NCI-H1105 treated with DMSO at 0.1 percent for 48 hours (cell line): ENCODE data around the gene EFHD2.
A peak's percentile ranks its signal among the peaks of the same experiment; 100 is the strongest.
"Not testable (repeated sequence)": the region's sequence is repeated elsewhere in the genome, so short reads cannot be mapped to it uniquely, and the experiment has no call there.

Experiments
- DNase-seq: peaks from one replicate; lab custom pipeline; 2025; lab: John Stamatoyannopoulos, UW

EFHD2 gene, protein sequence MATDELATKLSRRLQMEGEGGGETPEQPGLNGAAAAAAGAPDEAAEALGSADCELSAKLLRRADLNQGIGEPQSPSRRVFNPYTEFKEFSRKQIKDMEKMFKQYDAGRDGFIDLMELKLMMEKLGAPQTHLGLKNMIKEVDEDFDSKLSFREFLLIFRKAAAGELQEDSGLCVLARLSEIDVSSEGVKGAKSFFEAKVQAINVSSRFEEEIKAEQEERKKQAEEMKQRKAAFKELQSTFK

GRCh38 chr1:15409388-15410222 is at the start of gene EFHD2:
Gene EFHD2 (plus strand): TSS chr1:15409888. CDS start chr1:15409972, 84 bp downstream.
- DNase-seq = peak; percentile 77

GRCh38 chr1:15360700-15361099 is 49.0 kb upstream of the EFHD2 start:
- no peak for DNase-seq

GRCh38 chr1:15362096-15362736 is 47.5 kb upstream of the EFHD2 start:
- no peak for DNase-seq

GRCh38 chr1:15362737-15363128 is 47.0 kb upstream of the EFHD2 start:
- no peak for DNase-seq

DNA sequence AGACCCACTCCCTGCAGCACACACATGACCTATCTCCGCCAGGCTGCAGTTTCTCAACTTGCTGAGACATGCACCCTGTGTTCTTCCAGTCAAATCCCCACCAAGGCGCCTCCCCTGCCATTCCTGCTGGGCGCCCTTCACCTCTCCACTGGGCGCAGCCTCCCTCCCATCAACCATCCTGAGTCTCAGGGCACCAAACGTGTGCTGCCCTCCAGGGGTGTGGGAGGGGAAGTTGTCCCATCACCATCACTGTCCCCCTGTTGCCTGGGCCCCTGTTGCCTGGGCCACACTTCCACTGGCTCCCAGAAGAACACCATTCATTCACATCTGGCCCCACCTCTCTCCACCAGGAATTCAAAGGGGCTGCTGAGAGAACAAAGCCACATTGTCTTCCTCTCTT is 44.9 kb upstream of the EFHD2 start:
- DNase-seq = no peak

DNA sequence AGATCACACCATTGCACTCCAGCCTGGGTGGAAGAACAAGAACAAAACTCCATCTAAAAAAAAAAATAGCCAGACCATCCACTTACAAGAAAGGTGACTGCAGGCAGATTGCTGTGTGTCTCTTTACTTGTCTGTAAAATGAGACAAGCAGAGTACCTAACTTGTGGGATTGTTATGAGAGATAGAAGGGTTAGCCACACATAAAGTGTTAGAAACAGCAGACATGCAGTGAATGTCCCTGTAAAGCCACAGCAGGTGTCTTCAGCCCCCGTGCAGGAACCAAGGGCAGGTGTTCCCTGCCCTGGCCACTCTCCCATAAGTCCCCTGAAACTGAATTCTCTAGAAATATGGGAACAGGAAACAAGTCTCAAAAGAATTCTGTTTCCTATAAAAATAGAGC is 40.8 kb upstream of the EFHD2 start:
- no peak for DNase-seq

- DNase-seq = no peak
Observed at GRCh38 chr1:15370268-15370667, 39.4 kb upstream of the EFHD2 start.

- no peak for DNase-seq
Observed at GRCh38 chr1:15370781-15371520, 38.7 kb upstream of the EFHD2 start.

DNA sequence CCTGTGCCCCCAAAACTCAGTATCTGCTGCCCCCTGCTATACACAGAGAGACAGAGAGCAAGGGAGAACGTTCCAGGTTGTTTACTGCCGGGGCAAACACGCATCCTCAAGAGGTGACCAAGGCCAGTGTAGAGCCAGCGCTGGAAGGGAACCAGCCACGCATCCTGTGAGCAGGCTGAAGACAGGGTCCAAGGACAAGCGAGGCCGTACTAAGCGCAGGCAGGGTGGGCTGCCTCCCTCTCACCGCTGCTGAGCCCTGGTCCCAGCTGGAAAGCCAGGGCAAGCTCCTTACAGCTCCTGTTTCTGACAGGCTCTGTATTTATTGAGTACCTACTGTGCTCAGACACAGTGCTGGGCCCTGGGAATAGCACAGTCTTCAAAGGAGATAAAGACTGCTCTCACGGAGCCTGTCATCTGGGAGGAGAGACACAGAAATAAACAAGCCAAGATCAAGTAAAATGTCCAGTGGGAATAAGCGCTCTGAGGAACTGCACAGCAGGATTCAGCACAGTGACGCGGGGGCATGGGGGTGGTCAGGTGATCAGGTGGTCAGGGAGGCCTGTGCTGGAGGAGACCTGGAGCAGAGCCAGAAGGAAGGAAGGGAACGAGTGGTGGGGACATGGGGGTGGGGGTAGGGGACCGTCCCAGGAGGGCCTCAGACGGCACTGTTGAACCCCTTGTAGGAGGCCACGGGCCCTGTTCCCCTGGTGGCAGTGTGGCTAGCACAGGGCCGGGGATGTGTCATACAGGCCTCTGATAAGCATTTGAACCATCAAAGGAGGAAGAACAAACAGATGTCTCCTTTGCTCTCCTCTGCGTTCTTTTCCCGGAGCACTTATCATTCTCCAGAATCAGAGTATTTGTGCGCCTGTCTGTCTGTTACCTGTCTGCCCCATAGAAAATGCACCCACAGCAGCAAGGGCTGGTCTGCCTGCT is 37.8 kb upstream of the EFHD2 start:
- DNase-seq = no peak

DNA sequence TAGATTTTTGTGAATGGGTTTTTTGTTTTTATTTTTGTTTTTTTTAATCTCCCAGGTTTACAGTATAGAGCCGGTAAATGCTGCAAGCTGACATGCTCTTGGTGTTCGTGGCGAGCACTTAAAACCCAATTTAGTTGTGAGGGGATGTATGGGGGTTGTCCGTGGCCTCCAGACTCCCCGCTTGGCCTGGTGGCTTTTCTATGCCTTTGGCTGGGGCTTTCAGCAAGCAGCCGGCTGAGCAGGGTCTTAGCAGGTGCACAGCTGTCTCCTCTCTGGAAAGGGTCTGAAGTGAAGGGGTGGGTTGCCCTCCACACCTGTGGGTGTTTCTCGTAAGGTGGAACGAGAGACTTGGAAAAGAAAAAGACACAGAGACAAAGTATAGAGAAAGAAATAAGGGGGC is 31.0 kb upstream of the EFHD2 start:
- DNase-seq = no peak

GRCh38 chr1:15379151-15379550 is 30.5 kb upstream of the EFHD2 start:
- DNase-seq = not testable (repeated sequence)

DNA sequence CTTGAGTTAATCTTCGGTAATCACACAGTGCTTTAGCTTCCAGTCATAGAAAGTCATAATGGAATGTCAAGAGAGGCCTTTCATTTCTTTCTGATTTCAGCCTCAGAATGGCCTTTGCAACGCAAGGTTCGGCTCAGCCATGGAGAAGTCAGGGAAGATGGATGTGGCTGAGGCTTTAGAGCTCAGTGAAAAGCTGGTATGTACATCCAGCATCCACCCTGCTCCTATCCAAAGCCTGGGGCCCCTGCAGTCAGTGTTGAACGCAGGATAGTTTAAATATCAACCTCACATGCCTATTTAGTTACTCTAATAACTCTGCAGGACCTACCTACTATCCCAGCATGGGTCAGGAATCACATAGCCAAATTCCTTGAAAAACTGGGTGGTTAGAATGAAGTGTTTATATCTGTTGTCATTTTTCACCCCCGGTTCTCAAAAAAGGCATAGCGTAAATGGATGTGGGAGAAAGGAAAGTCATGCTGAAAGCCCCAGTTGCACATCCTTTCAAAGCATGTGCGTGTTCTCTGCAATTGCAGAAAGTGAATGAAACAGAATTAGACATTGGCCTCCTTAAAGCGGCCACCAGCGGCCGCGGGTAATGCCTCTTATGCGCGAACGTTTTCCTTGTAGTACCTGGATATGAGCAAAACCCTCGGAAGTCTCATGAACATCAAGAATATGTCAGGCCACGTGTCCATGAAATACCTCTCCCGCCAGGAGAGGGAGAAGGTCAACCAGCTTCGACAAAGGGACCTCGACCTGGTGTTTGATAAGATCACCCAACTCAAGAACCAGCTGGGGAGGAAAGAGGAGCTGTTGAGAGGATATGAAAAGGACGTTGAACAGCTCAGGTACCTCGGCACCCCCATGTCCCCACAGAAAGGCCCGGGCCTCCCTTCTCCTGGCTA is 28.8 kb upstream of the EFHD2 start:
- DNase-seq = no peak

DNA sequence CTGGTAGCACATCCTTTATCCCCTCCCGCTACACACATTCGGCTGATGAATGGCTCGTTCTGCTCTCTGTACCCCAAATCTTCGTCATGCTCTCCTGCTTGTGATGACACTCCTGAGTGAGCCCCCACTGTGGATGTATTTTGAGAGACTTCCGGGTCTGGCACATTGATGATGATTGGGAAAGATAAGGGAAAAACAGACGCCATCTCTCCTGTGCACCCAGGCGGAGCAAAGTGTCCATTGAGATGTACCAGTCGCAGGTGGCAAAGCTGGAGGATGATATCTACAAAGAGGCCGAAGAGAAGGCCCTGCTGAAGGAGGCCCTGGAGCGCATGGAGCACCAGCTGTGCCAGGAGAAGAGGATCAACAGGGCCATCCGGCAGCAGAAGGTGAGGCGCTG is 27.9 kb upstream of the EFHD2 start:
- DNase-seq = no peak

- no peak for DNase-seq
Observed at GRCh38 chr1:15382601-15383518, 26.8 kb upstream of the EFHD2 start.

DNA sequence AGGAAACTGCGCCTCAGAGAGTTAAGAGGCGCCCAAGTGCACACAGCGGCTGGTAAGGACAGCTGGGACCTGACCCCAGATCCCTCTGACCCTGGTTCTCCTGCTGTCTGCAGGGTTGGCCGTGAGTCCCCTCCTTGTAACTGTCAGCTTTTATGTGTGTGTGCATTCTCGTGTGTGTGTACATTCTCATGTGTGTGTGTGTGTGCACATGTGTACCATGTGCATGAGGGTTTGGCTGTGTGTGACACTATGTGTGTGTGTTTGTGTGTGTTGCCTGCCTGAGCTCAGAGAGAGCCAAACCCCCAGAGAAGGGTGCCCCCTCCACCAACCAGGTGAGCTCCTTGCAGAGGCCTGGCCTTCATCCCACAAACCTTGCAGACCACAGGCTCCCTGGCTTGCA is 25.9 kb upstream of the EFHD2 start:
- no peak for DNase-seq

DNA sequence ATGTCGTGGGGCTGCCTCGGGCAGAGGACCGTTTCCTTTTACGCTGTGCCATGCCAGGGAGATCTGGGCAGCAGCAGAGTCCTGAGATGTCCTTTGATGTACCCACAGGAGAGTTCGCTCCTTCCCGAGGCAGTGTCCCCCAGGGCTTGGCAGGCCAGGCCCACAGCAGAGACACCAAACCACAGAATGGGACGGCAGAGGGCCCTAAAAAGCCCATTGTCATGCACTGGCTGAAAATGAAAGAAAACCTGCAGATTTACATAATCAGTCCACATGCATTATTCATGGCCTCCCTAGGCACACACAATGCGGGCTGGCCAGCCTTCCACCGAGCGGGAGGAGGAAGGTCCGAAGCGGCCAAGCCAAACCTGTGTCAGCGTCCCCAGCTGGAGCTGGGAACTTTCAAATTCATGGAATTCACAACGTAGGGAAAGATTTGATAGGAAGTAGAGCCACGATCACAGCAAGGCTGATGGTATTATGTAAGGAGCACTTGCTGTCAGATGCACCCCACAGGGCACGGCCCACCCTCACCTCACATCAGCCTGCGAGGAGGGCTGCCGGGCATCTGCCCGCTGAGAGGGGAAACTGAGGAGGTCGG is 25.3 kb upstream of the EFHD2 start:
- no peak for DNase-seq

GRCh38 chr1:15385420-15385819 is 24.3 kb upstream of the EFHD2 start:
- DNase-seq = no peak

DNA sequence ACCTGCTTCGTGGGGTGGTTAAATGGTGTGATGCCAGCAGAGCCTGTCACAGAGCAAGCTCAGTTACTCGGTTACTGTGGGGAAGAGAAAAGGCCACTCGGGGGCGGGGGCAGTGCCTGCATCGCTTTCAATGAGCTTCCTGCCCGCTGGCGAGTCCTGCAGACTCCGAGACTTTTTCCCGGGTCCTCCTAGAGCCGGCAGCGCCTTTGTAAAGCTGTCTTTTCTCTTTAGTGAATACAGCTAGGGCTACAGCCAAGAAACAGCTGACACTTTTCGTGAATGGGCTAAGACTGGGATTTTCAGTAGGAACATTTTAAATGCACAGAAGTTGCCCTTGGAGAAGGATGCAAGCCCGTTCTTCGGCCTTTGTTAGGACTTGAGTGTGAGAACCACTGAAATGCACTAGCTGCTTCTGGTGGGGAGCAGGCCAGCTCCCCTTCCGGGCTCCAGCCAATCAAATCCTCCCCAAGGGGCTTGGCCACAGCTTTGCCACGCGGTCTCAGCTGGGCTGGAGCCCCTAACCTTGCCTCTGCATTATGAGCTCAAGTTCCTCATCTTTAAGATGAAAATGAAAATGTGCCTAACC is 23.4 kb upstream of the EFHD2 start:
- no peak for DNase-seq
